ENCODE measurements around the gene SPNS3.

DNA sequence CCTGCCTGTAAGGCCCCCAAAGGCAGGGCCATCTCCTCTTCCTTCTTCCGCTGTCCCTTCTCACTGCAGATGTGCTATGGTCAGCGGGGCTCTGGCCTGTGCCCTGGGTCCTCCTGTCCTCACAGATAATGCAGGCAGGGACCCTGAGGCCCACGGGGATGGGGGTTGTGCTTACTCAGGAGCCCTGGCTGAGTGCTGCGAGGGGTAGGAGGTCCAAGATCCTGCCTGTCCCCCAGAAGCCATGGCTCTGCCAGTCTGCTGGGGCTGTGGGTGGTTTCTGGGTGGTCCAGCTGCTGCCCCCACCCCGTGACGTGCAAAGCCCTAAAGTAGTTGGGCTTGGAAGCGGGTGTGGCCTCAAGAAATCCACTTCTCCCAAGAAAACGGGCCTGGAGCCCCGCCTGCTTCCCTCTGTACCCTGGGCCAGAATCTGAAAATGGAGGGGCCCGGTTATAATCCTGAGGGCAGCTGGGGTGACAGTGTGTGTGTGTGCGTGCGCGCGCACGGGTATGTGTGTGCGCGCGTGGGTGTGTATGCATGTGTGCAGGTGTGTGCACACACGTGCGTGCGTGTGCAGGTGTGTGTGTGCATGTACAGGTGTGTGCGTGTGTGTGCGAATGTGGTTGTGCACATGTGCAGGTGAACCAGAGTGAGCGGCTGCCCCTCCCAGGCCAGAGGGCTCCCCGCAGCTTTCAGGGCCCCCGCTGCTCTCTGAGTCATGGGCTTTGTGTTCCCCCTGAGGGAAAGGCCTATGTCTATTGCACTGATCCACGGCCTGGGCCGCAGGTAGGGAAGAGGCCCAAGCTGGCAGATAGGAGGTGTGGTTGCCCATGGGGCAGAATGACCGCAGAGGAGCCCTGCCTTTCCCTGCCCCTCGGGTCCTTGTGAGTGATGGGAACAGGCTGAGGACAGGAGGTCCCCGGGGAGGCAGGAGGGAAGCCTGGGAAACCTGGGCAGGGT is 78.7 kb downstream of the SPNS3 start:
- TF ChIP-seq ZNF488 (tag by site-specific recombination; IDR thresholded peaks at IDR 0.05) (no peak), ZNF366 (tag by site-specific recombination; conservative IDR thresholded peaks at IDR 0.05) (no peak), ZNF133 (tag by site-specific recombination; IDR thresholded peaks at IDR 0.05) (no peak), ZNF530 (tag by site-specific recombination; IDR thresholded peaks at IDR 0.05; ENCODE audit: low read depth) (no peak), ZNF335 (tag by site-specific recombination; conservative IDR thresholded peaks at IDR 0.05) (no peak), OVOL3 (tag by site-specific recombination; IDR thresholded peaks at IDR 0.05) (no peak)

All from HEK293 (cell line).